ENCODE measurements around the gene COL13A1.

The COL13A1 gene

DNA sequence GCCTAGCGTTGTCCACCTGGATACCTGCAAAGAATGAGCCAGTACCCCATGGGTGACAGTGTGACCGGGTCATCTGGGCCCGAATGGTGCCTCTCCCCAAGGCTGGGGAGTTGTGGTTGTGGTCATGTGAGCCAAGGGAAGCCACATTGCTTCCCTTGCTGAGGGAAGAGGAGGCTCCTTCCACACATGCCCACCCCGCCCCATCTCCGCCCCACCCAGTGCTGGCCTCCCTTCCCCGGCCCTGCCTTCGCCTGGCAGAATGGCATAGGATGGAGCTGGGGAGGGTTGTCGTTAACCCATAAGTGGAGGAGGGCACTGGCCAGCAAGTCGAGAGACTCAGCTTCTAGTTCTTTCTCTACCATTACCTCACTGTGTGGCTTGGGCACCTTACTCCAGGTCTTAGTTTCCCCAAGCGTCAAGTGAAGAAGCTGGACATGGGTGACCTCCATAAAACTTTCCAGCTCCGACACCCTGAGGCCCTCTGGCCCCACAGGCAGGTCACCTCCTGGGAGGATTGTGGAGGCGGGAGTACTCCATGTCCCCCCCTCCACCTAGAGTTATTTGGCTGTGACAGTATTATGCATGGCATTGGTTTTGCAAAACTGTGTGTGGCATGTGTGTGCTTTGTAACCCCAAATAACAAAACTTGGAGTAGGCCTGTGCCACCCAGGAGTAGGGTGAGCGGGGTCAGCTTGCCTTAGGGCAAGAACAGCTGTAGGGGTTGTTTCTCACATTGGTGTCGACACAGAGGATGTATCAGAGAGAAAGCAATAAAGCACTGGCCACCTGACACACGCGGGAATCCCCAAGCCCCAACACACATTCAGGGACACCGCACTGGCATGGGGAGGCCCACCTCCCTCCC lies 160.4 kb downstream of the COL13A1 start:
- H3K27me3 ChIP-seq (ENCODE audit: control insufficient read depth in 5 of 5, insufficient read depth in 4 of 5, low read length in 5 of 5) = peaks cover 3 to 20% (median 8%) of the 10 kb centered on the region in 5 donors
- H3K36me3 ChIP-seq (ENCODE audit: control insufficient read depth in 5 of 5, insufficient read depth in 5 of 5, low read length in 5 of 5) = no peaks in the 10 kb centered on the region
- no peak overlapping the region for H3K4me3 ChIP-seq (ENCODE audit: low read depth in 1 of 5, low read length in 5 of 5)
- H3K4me1 ChIP-seq (ENCODE audit: control insufficient read depth in 5 of 5, insufficient read depth in 5 of 5, low read length in 5 of 5) = peaks cover 0 to 21% (median 6%) of the 10 kb centered on the region in 5 donors
- H3K27ac ChIP-seq (ENCODE audit: low read depth, low read length) = no peak overlapping the region
- H3K9ac ChIP-seq (ENCODE audit: low read length in 5 of 5) = no peak overlapping the region
- no peaks in the 10 kb centered on the region for H3K9me3 ChIP-seq (ENCODE audit: control insufficient read depth in 5 of 5, low read length in 5 of 5)

DNA sequence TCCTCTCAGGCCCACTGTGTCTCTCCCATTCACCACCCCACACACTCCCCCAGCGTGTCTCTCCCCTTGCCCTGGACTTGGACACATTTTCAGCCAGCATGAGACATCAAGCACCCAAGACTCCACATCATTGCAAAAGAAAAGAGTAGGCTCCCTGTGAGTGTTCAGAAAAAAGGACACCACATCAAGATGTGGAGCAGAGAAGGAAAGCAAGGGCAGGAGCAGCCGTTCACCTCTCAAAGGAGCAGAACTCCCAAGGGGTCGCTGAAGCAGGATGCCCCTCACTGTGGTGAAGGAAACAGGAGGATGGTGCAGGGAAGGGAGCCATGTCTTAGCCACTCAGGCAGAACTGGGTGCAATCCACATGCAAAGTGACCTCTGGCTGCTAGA lies 161.0 kb downstream of the COL13A1 start:
- no peak overlapping the region for H3K27ac ChIP-seq (ENCODE audit: low read depth, low read length)
- no peaks in the 10 kb centered on the region for H3K9me3 ChIP-seq (ENCODE audit: control insufficient read depth in 5 of 5, low read length in 5 of 5)
- no peaks in the 10 kb centered on the region for H3K36me3 ChIP-seq (ENCODE audit: control insufficient read depth in 5 of 5, insufficient read depth in 5 of 5, low read length in 5 of 5)
- peaks cover 0 to 18% (median 6%) of the 10 kb centered on the region in 5 donors for H3K4me1 ChIP-seq (ENCODE audit: control insufficient read depth in 5 of 5, insufficient read depth in 5 of 5, low read length in 5 of 5)
- no peak overlapping the region for H3K9ac ChIP-seq (ENCODE audit: low read length in 5 of 5)
- no peak overlapping the region for H3K4me3 ChIP-seq (ENCODE audit: low read depth in 1 of 5, low read length in 5 of 5)
- H3K27me3 ChIP-seq (ENCODE audit: control insufficient read depth in 5 of 5, insufficient read depth in 4 of 5, low read length in 5 of 5) = peaks cover 3 to 20% (median 8%) of the 10 kb centered on the region in 5 donors

DNA sequence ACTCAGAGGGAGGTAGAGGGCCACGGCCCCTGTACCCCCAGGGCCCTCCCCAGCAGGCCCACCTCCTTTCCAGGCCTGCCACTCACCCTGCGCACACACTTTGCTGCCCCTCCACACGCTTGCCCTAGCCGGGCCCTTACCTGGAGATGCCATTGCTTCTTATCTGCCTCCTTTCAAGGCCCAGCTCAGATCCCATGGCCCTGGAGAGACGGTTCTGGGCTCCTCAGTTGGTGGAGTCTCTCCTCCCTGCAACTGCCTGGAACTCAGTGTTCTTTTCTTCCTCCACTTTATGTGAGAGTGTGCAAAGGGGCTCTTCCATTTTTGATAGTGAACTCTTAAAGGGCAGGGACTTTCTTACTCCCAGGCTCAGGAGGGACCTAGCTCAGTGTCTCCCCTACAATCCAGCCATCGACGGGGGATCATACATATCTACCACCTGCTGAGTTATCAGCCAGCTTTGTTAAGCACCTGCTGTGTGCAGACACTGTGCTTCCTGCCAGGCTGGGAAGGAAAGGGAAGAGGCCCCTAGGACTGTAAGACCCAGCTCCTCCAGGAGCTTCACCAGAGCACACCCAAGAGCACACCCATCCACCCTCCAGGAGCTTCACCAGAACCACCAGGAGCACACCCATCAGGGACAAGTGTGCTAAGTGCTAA lies 161.6 kb downstream of the COL13A1 start:
- H3K4me3 ChIP-seq (ENCODE audit: low read depth in 1 of 5, low read length in 5 of 5) = no peak overlapping the region
- peaks cover 0 to 18% (median 6%) of the 10 kb centered on the region in 5 donors for H3K4me1 ChIP-seq (ENCODE audit: control insufficient read depth in 5 of 5, insufficient read depth in 5 of 5, low read length in 5 of 5)
- peaks cover 3 to 20% (median 8%) of the 10 kb centered on the region in 5 donors for H3K27me3 ChIP-seq (ENCODE audit: control insufficient read depth in 5 of 5, insufficient read depth in 4 of 5, low read length in 5 of 5)
- H3K9me3 ChIP-seq (ENCODE audit: control insufficient read depth in 5 of 5, low read length in 5 of 5) = no peaks in the 10 kb centered on the region
- H3K9ac ChIP-seq (ENCODE audit: low read length in 5 of 5) = no peak overlapping the region
- no peaks in the 10 kb centered on the region for H3K36me3 ChIP-seq (ENCODE audit: control insufficient read depth in 5 of 5, insufficient read depth in 5 of 5, low read length in 5 of 5)
- no peak overlapping the region for H3K27ac ChIP-seq (ENCODE audit: low read depth, low read length)

DNA sequence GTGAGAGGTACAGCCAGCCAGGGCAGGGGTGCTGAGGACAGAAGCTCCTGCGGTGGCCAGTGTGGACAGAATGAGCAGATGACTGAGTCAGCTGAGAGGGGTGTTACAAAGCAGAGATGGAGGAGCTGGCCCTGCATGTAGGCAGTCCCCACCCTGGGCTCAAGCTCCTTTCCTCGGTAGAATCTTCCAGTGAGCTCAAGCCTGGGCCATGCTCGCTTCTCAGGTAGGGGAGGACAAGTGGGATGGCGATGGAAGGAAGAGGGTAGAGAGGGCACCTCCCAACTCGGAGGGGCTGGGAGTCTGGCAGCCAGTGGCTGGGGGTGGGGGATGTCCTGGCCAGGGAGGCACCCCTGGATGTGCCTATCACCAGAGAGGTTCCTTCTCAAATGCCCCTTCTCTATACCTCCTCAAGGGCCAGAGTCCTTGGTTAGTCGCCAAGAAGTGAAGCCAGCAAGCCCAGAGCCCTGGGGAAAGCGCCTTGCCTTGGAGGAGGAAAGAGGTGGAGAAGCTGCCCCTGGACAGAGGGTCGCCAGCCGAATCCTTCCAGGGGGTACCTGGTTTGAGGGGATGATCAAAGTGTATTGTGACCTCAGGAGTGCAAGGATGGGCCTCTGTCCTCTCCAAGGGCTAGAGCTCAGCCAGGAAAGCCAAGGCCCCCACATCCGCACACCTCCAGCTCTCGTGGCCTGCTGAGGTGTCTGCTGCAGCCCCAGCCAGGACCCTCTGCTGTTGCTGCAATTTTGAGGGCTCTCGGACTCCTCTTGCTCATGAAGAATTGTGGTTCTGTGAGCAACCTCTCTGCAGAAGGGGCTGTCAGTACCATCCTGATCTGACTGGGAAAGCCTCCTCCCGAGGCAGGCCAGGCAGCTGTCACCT lies 162.4 kb downstream of the COL13A1 start:
- H3K36me3 ChIP-seq (ENCODE audit: control insufficient read depth in 5 of 5, insufficient read depth in 5 of 5, low read length in 5 of 5) = no peaks in the 10 kb centered on the region
- peaks cover 3 to 20% (median 8%) of the 10 kb centered on the region in 5 donors for H3K27me3 ChIP-seq (ENCODE audit: control insufficient read depth in 5 of 5, insufficient read depth in 4 of 5, low read length in 5 of 5)
- no peak overlapping the region for H3K4me3 ChIP-seq (ENCODE audit: low read depth in 1 of 5, low read length in 5 of 5)
- peaks cover 0 to 18% (median 6%) of the 10 kb centered on the region in 5 donors for H3K4me1 ChIP-seq (ENCODE audit: control insufficient read depth in 5 of 5, insufficient read depth in 5 of 5, low read length in 5 of 5)
- H3K9me3 ChIP-seq (ENCODE audit: control insufficient read depth in 5 of 5, low read length in 5 of 5) = no peaks in the 10 kb centered on the region
- no peak overlapping the region for H3K27ac ChIP-seq (ENCODE audit: low read depth, low read length)
- H3K9ac ChIP-seq (ENCODE audit: low read length in 5 of 5) = no peak overlapping the region

DNA sequence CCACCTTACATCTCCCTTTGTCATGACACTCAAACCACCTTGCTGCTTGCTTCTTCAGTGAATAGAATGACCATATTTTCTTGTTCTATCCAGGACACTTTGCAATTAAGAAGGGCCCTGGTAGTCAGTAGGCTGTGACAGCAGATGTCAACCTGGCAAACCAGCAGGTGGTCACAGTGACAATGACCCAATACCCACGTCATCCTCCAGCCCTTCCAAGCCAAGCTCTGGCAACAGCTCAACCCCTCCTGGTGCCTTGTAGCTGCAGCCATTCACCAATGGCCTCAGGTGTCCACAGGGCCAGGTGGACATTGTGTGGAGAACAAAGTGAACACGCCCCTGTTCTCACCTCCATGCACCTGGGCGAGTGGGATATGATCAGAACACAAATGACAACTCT lies 163.4 kb downstream of the COL13A1 start:
- Histone ChIP-seq H3K9ac (ENCODE audit: low read length in 5 of 5) (no peak overlapping the region), H3K27me3 (ENCODE audit: control insufficient read depth in 5 of 5, insufficient read depth in 4 of 5, low read length in 5 of 5) (peaks cover 3 to 20% (median 8%) of the 10 kb centered on the region in 5 donors), H3K4me1 (ENCODE audit: control insufficient read depth in 5 of 5, insufficient read depth in 5 of 5, low read length in 5 of 5) (peaks cover 0 to 18% (median 6%) of the 10 kb centered on the region in 5 donors), H3K4me3 (ENCODE audit: low read depth in 1 of 5, low read length in 5 of 5) (no peak overlapping the region), H3K9me3 (ENCODE audit: control insufficient read depth in 5 of 5, low read length in 5 of 5) (no peaks in the 10 kb centered on the region), H3K36me3 (ENCODE audit: control insufficient read depth in 5 of 5, insufficient read depth in 5 of 5, low read length in 5 of 5) (no peaks in the 10 kb centered on the region), H3K27ac (ENCODE audit: low read depth, low read length) (no peak overlapping the region)

DNA sequence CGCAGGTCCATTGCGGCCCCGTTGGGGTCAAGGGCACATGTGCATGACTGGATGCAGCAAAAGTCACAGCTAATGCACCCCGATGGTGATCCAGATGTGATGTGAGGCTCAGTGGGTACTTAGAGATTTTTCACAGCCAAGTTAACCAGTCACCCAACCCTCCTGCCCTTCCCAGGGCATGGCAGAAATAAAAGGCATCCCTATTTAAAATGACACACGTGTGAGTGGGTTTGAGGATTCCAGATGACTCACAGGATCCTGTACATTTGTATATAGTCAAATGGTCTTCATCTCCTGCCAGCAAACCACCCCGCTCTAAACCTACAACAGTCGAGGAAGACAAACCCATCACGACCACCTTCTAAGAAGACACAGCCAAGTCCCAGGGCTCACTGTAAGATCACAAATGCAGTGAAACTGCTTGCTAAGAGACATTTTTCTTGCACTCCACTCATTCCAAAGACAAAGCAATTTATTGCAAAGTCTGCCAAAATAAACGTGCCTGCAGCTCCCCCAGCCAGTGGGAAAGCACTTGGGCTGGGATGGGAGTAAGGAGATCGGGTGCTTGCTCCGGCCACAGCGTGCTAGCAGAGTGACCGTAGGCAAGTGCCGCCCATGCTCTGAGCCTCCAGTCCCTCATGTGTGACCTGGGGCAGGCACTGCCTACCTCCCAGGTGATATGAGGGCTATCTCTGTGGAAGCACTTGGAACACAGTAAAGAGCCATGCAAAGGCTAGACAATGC lies 164.4 kb downstream of the COL13A1 start:
- Histone ChIP-seq H3K9ac (ENCODE audit: low read length in 5 of 5) (no peak overlapping the region), H3K36me3 (ENCODE audit: control insufficient read depth in 5 of 5, insufficient read depth in 5 of 5, low read length in 5 of 5) (no peaks in the 10 kb centered on the region), H3K4me1 (ENCODE audit: control insufficient read depth in 5 of 5, insufficient read depth in 5 of 5, low read length in 5 of 5) (peaks cover 0 to 15% (median 4%) of the 10 kb centered on the region in 5 donors), H3K9me3 (ENCODE audit: control insufficient read depth in 5 of 5, low read length in 5 of 5) (no peaks in the 10 kb centered on the region), H3K27ac (ENCODE audit: low read depth, low read length) (no peak overlapping the region), H3K27me3 (ENCODE audit: control insufficient read depth in 5 of 5, insufficient read depth in 4 of 5, low read length in 5 of 5) (peaks cover 3 to 20% (median 8%) of the 10 kb centered on the region in 5 donors), H3K4me3 (ENCODE audit: low read depth in 1 of 5, low read length in 5 of 5) (no peak overlapping the region)

DNA sequence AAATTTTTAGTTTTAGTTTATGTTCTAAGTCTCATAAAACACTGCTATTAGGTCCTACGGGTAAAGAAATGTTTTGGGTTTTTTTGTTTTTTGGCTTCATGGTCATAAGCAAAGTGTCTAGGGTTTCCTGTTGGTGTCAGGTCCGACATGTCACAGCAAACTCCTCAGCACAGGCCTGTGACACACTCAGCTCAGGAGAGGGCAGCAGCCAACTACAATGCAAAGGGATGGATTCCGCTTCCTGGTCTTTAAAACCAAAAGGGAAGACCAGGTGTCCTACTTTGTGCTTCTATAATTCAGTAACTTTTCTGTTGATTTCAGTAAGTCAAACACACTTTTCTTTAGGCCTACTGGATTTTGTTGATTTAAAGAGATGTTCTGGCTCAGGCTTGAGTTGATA lies 167.1 kb downstream of the COL13A1 start:
- Histone ChIP-seq H3K4me3 (ENCODE audit: low read depth in 1 of 5, low read length in 5 of 5) (no peak overlapping the region), H3K9ac (ENCODE audit: low read length in 5 of 5) (no peak overlapping the region), H3K27me3 (ENCODE audit: control insufficient read depth in 5 of 5, insufficient read depth in 4 of 5, low read length in 5 of 5) (peaks cover 0 to 11% (median 5%) of the 10 kb centered on the region in 5 donors), H3K27ac (ENCODE audit: low read depth, low read length) (no peak overlapping the region), H3K36me3 (ENCODE audit: control insufficient read depth in 5 of 5, insufficient read depth in 5 of 5, low read length in 5 of 5) (no peaks in the 10 kb centered on the region), H3K9me3 (ENCODE audit: control insufficient read depth in 5 of 5, low read length in 5 of 5) (no peaks in the 10 kb centered on the region), H3K4me1 (ENCODE audit: control insufficient read depth in 5 of 5, insufficient read depth in 5 of 5, low read length in 5 of 5) (no peaks in the 10 kb centered on the region)

DNA sequence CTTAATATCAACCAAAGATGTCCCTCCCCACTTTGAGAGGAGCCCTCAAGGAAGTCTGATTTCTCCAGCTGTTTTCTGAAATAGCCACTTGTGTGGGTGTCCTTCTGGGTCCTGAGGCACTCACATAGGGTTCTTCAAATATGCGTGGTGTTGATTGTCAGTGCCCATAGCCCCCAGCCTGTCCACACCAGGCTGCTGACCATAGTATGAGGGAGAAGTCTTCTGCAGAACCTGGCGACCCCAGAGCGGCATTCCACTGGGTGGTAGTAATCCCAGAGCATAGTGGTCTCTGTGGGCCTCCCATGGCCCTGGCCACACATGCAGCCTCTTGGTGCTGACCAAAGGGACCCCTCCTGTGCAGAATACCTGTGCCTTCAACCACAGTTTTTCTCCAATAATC lies 168.3 kb downstream of the COL13A1 start:
- Histone ChIP-seq H3K4me1 (ENCODE audit: control insufficient read depth in 5 of 5, insufficient read depth in 5 of 5, low read length in 5 of 5) (no peaks in the 10 kb centered on the region), H3K4me3 (ENCODE audit: low read depth in 1 of 5, low read length in 5 of 5) (no peak overlapping the region), H3K27ac (ENCODE audit: low read depth, low read length) (no peak overlapping the region), H3K27me3 (ENCODE audit: control insufficient read depth in 5 of 5, insufficient read depth in 4 of 5, low read length in 5 of 5) (peaks cover 0 to 7% (median 5%) of the 10 kb centered on the region in 5 donors), H3K36me3 (ENCODE audit: control insufficient read depth in 5 of 5, insufficient read depth in 5 of 5, low read length in 5 of 5) (no peaks in the 10 kb centered on the region), H3K9me3 (ENCODE audit: control insufficient read depth in 5 of 5, low read length in 5 of 5) (no peaks in the 10 kb centered on the region), H3K9ac (ENCODE audit: low read length in 5 of 5) (no peak overlapping the region)

DNA sequence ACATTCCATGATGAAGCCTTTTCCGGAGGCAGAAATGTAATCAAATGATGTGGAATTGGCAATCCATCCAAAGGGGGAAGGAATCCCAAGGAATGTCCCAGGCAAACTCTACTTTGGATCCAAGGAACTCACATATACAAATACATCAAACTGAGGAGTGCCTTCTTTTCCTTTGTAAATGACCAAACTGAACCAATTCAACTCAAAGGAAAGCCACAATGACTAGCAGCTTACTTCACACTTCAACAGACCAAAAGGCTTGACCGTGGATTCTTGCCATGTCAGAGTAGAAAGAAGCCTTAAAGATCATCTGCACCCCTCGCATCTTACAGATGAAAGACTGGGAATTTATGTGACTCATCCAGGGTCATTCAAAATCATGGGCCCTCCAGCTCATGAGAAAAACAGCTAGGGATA lies 171.3 kb downstream of the COL13A1 start:
- no peaks in the 10 kb centered on the region for H3K4me1 ChIP-seq (ENCODE audit: control insufficient read depth in 5 of 5, insufficient read depth in 5 of 5, low read length in 5 of 5)
- no peaks in the 10 kb centered on the region for H3K36me3 ChIP-seq (ENCODE audit: control insufficient read depth in 5 of 5, insufficient read depth in 5 of 5, low read length in 5 of 5)
- peaks cover 0 to 7% (median 0%) of the 10 kb centered on the region in 5 donors for H3K9me3 ChIP-seq (ENCODE audit: control insufficient read depth in 5 of 5, low read length in 5 of 5)

More for the DNA sequence above, 171.3 kb downstream of the COL13A1 start:
- Histone ChIP-seq H3K9ac (ENCODE audit: low read length in 5 of 5) (no peak overlapping the region), H3K4me3 (ENCODE audit: low read depth in 1 of 5, low read length in 5 of 5) (no peak overlapping the region), H3K27me3 (ENCODE audit: control insufficient read depth in 5 of 5, insufficient read depth in 4 of 5, low read length in 5 of 5) (peaks cover 0 to 2% (median 0%) of the 10 kb centered on the region in 5 donors), H3K27ac (ENCODE audit: low read depth, low read length) (no peak overlapping the region)
